Astrocyte of the cerebellum (primary cell): Measurements from ENCODE around the gene TMEM225B.
A peak's percentile ranks its signal among the peaks of the same experiment; 100 is the strongest.
"Not testable (repeated sequence)": the region's sequence is repeated elsewhere in the genome, so short reads cannot be mapped to it uniquely, and the experiment has no call there.

ENCODE experiments used
- DNase-seq: peaks from one replicate; pipeline ENCODE4 v3.0.0-alpha.2; 2011; ENCODE audit warnings: low read depth
- H3K4me3 ChIP-seq: 2 replicates; pipeline ENCODE4 v1.5.1; 2011; ENCODE audit warnings: mild to moderate bottlenecking, low read depth, low read length, moderate library complexity
- in situ Hi-C: cut with HindIII; loops from 2 replicates; pipeline ENCODE4 v1.10.0; 2017; ENCODE audit warnings: low sequenced_read_pairs
- TF ChIP-seq, protein P1 (sequence below): IDR thresholded peaks from 2 replicates; pipeline ENCODE4 v1.5.1; 2012; ENCODE audit warnings: low read length, low read depth, moderate library complexity, mild to moderate bottlenecking; ENCODE audit errors: missing control alignments

Gene TMEM225B

GRCh38 chr7:99579281-99579955, 18.6 kb upstream of the TMEM225B start:
- DNase-seq: no peak
- H3K4me3 ChIP-seq: peak overlapping the region; percentile 52
- in situ Hi-C loops: no loop called here
- TF ChIP-seq, protein P1, sequence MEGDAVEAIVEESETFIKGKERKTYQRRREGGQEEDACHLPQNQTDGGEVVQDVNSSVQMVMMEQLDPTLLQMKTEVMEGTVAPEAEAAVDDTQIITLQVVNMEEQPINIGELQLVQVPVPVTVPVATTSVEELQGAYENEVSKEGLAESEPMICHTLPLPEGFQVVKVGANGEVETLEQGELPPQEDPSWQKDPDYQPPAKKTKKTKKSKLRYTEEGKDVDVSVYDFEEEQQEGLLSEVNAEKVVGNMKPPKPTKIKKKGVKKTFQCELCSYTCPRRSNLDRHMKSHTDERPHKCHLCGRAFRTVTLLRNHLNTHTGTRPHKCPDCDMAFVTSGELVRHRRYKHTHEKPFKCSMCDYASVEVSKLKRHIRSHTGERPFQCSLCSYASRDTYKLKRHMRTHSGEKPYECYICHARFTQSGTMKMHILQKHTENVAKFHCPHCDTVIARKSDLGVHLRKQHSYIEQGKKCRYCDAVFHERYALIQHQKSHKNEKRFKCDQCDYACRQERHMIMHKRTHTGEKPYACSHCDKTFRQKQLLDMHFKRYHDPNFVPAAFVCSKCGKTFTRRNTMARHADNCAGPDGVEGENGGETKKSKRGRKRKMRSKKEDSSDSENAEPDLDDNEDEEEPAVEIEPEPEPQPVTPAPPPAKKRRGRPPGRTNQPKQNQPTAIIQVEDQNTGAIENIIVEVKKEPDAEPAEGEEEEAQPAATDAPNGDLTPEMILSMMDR: no peak

DNA sequence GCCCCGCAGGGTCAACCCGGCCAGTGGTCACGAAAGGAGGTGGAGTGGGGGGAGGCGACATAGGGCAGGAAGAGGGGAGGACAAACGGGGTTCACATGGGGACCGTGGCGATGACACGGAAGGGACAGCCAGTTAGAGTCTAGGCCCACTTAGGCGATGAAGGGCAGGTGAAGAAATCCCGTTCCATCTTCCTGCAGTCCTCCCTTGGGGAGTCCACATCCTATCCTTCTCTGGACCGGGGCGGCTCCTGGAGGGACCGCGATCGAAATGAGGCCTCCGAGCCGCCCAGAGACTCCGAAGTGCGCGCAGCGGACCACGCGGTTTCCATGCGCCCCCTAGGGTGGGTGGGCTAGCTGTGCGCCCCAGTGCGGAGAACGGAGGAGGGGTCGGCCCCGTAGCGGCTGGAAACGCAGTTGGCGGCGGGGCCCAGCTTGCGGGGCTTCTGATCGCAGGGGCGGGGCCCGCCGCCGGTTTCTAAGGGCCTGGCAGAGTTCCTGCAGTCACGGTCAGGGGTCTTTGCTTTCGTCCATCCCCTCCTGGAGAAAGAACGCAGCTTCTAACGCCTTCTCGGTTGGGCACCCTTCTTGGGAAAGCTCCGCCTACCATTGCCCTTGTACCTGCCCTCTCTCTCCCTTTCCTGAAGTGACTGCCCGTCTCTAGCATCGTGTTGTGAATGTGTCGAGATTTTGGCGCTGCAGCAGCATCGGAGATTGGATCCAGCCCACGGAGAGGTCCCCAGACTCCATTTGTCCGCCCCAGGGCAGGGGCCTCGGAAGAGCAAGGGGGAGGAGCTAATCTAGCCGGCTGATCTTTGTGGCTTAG, 17.9 kb upstream of the TMEM225B start:
- DNase-seq: no peak
- H3K4me3 ChIP-seq: peak overlapping the region; percentile 52
- in situ Hi-C loops: no loop called here
- TF ChIP-seq, protein P1: peak; percentile 58

DNA sequence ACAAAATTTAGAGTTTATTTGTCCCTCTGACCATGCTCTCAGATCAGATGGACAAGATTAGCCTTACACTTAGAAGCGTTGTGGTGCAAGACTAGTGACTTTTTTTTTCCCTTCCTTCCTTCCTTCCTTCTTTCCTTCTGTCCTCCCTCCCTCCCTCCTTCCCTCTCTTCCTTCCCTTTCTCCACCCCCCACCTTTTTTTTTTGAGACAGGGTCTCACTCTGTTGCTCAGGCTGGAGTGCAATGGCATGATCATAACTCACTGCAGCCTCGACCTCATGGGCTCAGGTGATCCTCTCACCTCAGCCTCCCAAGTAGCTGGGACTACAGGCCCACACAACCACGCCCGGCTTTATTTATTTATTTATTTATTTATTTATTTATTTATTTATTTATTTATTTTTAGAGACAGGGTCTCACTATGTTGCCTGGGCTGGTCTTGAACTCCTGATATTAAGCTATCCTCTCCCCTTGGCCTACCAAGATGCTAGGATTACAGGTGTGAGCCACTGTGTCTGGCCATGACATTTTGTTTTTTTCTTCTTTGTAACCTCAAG, 17.2 kb upstream of the TMEM225B start:
- DNase-seq, in situ Hi-C loops: not testable (repeated sequence)
- peak overlapping the region; percentile 52 for H3K4me3 ChIP-seq

DNA sequence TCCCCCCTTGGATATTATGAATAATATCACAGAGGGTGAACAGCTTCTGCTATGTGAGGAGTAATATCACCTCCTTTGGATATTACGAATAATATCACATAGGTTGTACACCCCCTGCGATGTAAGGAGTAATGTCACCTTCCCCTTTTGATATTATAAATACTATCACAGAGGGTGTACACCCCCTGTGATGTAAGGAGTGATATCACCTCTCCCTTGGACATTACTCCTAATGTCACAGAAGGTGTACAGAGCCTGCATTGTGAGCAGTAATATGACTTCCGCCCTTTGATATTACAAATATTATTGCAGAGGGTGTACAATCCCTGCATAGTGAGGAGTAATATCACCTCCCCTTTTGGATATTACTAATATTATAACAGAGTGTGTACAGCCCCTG, 9.2 kb upstream of the TMEM225B start:
- H3K4me3 ChIP-seq: no peak overlapping the region
- TF ChIP-seq, protein P1: no peak
- in situ Hi-C loops: no loop called here
- DNase-seq: no peak

DNA sequence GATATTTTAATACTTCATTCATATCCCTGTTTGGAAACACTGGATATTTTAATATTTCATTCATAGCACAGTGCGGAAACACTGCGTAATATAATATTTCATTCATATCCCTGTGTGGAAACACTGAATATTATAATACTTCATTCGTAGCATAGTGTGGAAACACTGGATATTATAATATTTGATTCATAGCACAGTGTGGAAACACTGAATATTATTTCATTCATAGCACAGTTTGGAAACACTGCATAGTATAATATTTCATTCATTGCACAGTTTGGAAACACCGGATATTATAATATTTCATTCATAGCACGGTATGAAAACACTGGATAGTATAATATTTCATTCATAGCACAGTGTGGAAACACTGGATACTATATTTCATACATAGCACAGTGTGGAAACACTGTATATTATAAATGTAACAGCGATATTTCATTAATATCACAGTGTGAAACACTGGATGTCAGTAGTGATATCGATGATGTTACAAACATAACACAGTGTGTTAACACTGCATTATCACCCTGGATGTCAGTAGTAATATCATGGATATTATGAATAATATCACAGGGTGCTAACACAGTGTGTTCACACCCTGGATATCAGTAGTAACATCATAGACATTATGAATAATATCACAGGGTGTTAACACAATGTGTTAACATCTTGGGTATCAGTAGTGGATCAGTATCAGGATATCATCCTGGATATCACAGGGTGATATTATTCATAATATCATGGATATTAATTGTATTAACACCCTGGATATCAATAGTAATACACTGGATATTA, 2.9 kb upstream of the TMEM225B start:
- H3K4me3 ChIP-seq: no peak overlapping the region
- in situ Hi-C loops: no loop called here
- no peak for DNase-seq
- TF ChIP-seq, protein P1: no peak

DNA sequence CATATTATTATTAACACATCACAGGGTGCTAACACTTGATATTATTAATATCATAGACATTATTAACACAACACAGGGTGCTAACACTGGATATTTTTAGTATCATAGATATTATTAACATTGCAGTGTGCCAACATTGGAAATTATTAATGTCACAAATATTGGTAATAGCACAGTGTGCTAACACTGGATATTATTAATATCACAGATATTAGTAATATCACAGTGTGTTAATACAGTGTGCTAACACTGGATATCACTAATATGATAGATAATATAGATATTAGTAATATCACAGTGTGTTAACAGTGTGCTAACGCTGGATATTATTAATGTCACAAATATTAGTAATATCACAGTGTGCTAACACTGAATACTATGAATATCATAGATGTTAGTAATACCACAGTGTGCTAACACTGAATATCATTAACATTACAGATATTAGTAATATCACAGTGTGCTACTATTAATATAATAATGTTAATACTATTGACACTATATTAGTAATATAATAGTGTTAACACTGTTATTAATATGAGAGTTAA, 1.6 kb upstream of the TMEM225B start:
- in situ Hi-C loops: no loop called here
- no peak overlapping the region for H3K4me3 ChIP-seq
- TF ChIP-seq, protein P1: no peak
- DNase-seq: no peak
